ENCODE data around the gene KAT6B. TPM values are rescaled to one million over a fixed set of nuclear protein-coding genes. Genes with fewer than 3 reads are reported as not detected.

The KAT6B gene
- total and polyA plus RNA-seq, 10 of the 15 experiments (the other 5 are each of a cell fraction or from before 2014, with no cell fraction given) = 2.7 to 22.6 (median 15.7) TPM

- DNase-seq (ENCODE audit: low read depth, low spot score) (no peak), ATAC-seq (no peak; the same call in 1 of the 3 replicates), FAIRE-seq (no peak)
- no peak overlapping the region for H3K27ac ChIP-seq (ENCODE audit: control insufficient read depth, insufficient read depth)
- WGBS (ENCODE audit: insufficient coverage, insufficient replicate concordance, low lambda C conversion rate, missing lambda C conversion rate) = 40% methylated on average over 4 of the region's 4 CpGs
- no TSS peak for BruUV-seq (replicated peaks)
- POLR2A ChIA-PET = no interaction called here
- no peak overlapping the region; the same call in 1 of the 2 replicates for H2AFZ ChIP-seq (ENCODE audit: control insufficient read depth, low read depth, low read length)
- intact Hi-C loops (cut with micrococcal nuclease; ENCODE audit: unreplicated experiment) = no loop called here
- RAD21 ChIA-PET (ENCODE audit: unreplicated experiment) = no interaction called here
- CTCF ChIA-PET = no interaction called here
- no peaks in the 10 kb centered on the region for H4K20me1 ChIP-seq (ENCODE audit: control insufficient read depth, insufficient read depth)
- in situ Hi-C loops (cut with MboI) = no loop called here
- no peaks in the 10 kb centered on the region for H3K4me1 ChIP-seq (ENCODE audit: control insufficient read depth, insufficient read depth, low read length)
- no peak overlapping the region for H3K4me3 ChIP-seq
- H3K9ac ChIP-seq (ENCODE audit: control insufficient read depth, insufficient read depth, low read length) = no peak overlapping the region
- H3K27me3 ChIP-seq (replicated peaks in 1 of 2; ENCODE audit: control insufficient read depth in 2 of 2, insufficient read depth in 2 of 2, low read length in 1 of 2) = no peaks in the 10 kb centered on the region
- no peaks in the 10 kb centered on the region for H3K9me3 ChIP-seq (replicated peaks; ENCODE audit: control insufficient read depth, insufficient read depth, low read length)
- no peaks in the 10 kb centered on the region for H3K36me3 ChIP-seq (ENCODE audit: control insufficient read depth in 2 of 2, insufficient read depth in 2 of 2, low read length in 1 of 2)
- no peak overlapping the region for H3K4me2 ChIP-seq (ENCODE audit: control insufficient read depth, insufficient read depth)
- H3K79me2 ChIP-seq (ENCODE audit: control insufficient read depth, insufficient read depth, low read length) = no peaks in the 10 kb centered on the region
- no peak for TF ChIP-seq TCF12 (IDR thresholded peaks at IDR 0.05; ENCODE audit: low read depth, low read length)
- peak; percentile 38; the same call in 1 of the 2 replicates for TF ChIP-seq NFYB (IDR thresholded peaks at IDR 0.05; ENCODE audit: insufficient read depth, low read depth, low read length)
- no peak for TF ChIP-seq SREBF1 (IDR thresholded peaks at IDR 0.05; ENCODE audit: low read length)
- SMC1A ChIA-PET (ENCODE audit: uncharacterized antibody, unreplicated experiment) = interaction anchor here (0.8 to 1.3 kb wide), 3 partner anchors 31 to 88 kb away, joined by 3 read pairs; no protein-coding TSS in a partner anchor
Observed at GRCh38 chr10:74786126-74786525, 40.3 kb upstream of the KAT6B start.

- ATAC-seq (no peak), DNase-seq (ENCODE audit: low read depth, low spot score) (no peak), FAIRE-seq (no peak)
- Histone ChIP-seq H3K4me2 (ENCODE audit: control insufficient read depth, insufficient read depth) (no peak overlapping the region), H3K79me2 (ENCODE audit: control insufficient read depth, insufficient read depth, low read length) (no peaks in the 10 kb centered on the region), H4K20me1 (ENCODE audit: control insufficient read depth, insufficient read depth) (no peaks in the 10 kb centered on the region), H2AFZ (ENCODE audit: control insufficient read depth, low read depth, low read length) (peak overlapping the region; percentile 34; the same call in 1 of the 2 replicates), H3K9ac (ENCODE audit: control insufficient read depth, insufficient read depth, low read length) (no peak overlapping the region), H3K4me1 (ENCODE audit: control insufficient read depth, insufficient read depth, low read length) (no peaks in the 10 kb centered on the region), H3K4me3 (no peak overlapping the region), H3K36me3 (ENCODE audit: control insufficient read depth in 2 of 2, insufficient read depth in 2 of 2, low read length in 1 of 2) (no peaks in the 10 kb centered on the region), H3K27me3 (replicated peaks in 1 of 2; ENCODE audit: control insufficient read depth in 2 of 2, insufficient read depth in 2 of 2, low read length in 1 of 2) (no peaks in the 10 kb centered on the region), H3K9me3 (replicated peaks; ENCODE audit: control insufficient read depth, insufficient read depth, low read length) (no peaks in the 10 kb centered on the region), H3K27ac (ENCODE audit: control insufficient read depth, insufficient read depth) (no peak overlapping the region)
- in situ Hi-C loops (cut with MboI) = no loop called here
- RAD21 ChIA-PET (ENCODE audit: unreplicated experiment) = no interaction called here
- no TSS peak for BruUV-seq (replicated peaks)
- 41% methylated on average over 5 of the region's 5 CpGs for WGBS (ENCODE audit: insufficient coverage, insufficient replicate concordance, low lambda C conversion rate, missing lambda C conversion rate)
- intact Hi-C loops (cut with micrococcal nuclease; ENCODE audit: unreplicated experiment) = no loop called here
- SMC1A ChIA-PET (ENCODE audit: uncharacterized antibody, unreplicated experiment) = no interaction called here
- CTCF ChIA-PET = no interaction called here
- POLR2A ChIA-PET = no interaction called here
- TF ChIP-seq REST (IDR thresholded peaks at IDR 0.05; ENCODE audit: low read depth, low read length) (no peak), PKNOX1 (IDR thresholded peaks at IDR 0.05) (no peak), SMAD1 (IDR thresholded peaks at IDR 0.05; ENCODE audit: low read depth, partially characterized antibody) (no peak), TBL1XR1 (IDR thresholded peaks at IDR 0.05; ENCODE audit: low read depth, low read length) (no peak), E2F4 (IDR thresholded peaks at IDR 0.05; ENCODE audit: low read depth, low read length) (no peak)
Observed at GRCh38 chr10:74787457-74787856, 38.9 kb upstream of the KAT6B start.
